Panc1 (cell line): Measurements from ENCODE around the gene LCE3A. TPM values are rescaled to one million over a fixed set of nuclear protein-coding genes. Genes with fewer than 3 reads are reported as not detected.
A peak's percentile ranks its signal among the peaks of the same experiment; 100 is the strongest.

Experiments
- ATAC-seq: fragments of 200-7000 bp; cut with Tn5 transposase; 2 replicates; pipeline ENCODE4 v1.9.1; 2020; ENCODE audit warnings: mild to moderate bottlenecking, moderate library complexity
- BruUV-seq: library from RNA; stranded (reverse); fragments of 400-500 nt; replicated peaks from 2 replicates; lab custom pipeline; 2021; lab: Mats Ljungman, UMichigan
- CTCF ChIA-PET: fragments of 300-600 bp; sonication (Branson Sonifier 250); formaldehyde crosslinking; loops from one replicate; lab custom pipeline; 2022; ENCODE audit warnings: antibody characterized with exemption; lab: Charles Lee
- POLR2A ChIA-PET: fragments of 300-600 bp; sonication (Branson Sonifier 250); formaldehyde crosslinking; loops from one replicate; lab custom pipeline; 2022; ENCODE audit warnings: antibody characterized with exemption; lab: Charles Lee
- DNase-seq: peaks from one replicate; pipeline ENCODE4 v3.0.0-alpha.2; 2010; ENCODE audit warnings: low read depth, low spot score
- H3K27ac ChIP-seq: 2 replicates; pipeline ENCODE4 v1.5.1; 2011; ENCODE audit warnings: mild to moderate bottlenecking, low read length, inconsistent platforms
- H3K27me3 ChIP-seq: fragments of 200-500 bp; sonication (Bioruptor generic); 2 replicates; pipeline ENCODE4 v1.6.0; 2014; ENCODE audit warnings: low read length, inconsistent platforms; ENCODE audit not compliant: control insufficient read depth, insufficient read depth
- H3K36me3 ChIP-seq: fragments of 200-500 bp; sonication (Bioruptor generic); 2 replicates; pipeline ENCODE4 v1.5.1; 2014; ENCODE audit warnings: inconsistent platforms, mild to moderate bottlenecking, low read length, moderate library complexity; ENCODE audit not compliant: control insufficient read depth, insufficient read depth
- H3K4me1 ChIP-seq: 2 replicates; pipeline ENCODE4 v1.5.1; 2011; ENCODE audit warnings: inconsistent platforms, mild to moderate bottlenecking, low read length, moderate library complexity; ENCODE audit not compliant: control insufficient read depth, insufficient read depth
- H3K4me3 ChIP-seq, 2 experiments: 2 replicates each; pipeline ENCODE4 v1.5.1; 2011 to 2012; ENCODE audit warnings: low read depth in 2 of 2, low read length in 2 of 2, mild to moderate bottlenecking in 2 of 2, inconsistent platforms in 1 of 2, moderate library complexity in 1 of 2
- H3K9me3 ChIP-seq: fragments of 200-500 bp; sonication (Bioruptor generic); 2 replicates; pipeline ENCODE4 v1.5.1; 2014; ENCODE audit warnings: low read depth, mild to moderate bottlenecking, inconsistent platforms, low read length, moderate library complexity; ENCODE audit not compliant: control insufficient read depth, insufficient read depth
- CTCF ChIP-seq: fragments of 450-650 bp; IDR thresholded peaks from 2 replicates; pipeline ENCODE4 v1.5.1; 2017; ENCODE audit warnings: mild to moderate bottlenecking
- POLR2AphosphoS5 ChIP-seq: IDR thresholded peaks from 2 replicates; pipeline ENCODE4 v1.6.1; 2012; ENCODE audit warnings: mild to moderate bottlenecking, low read depth, low read length, moderate library complexity
- REST ChIP-seq, 2 experiments: IDR thresholded peaks; 2 replicates each; pipeline ENCODE4 v1.6.1; 2011 to 2012; ENCODE audit warnings: low read depth in 2 of 2, control low read depth in 1 of 2, low read length in 1 of 2, mild to moderate bottlenecking in 1 of 2, moderate library complexity in 1 of 2; ENCODE audit not compliant: insufficient read depth in 1 of 2
- SIN3A ChIP-seq: IDR thresholded peaks from 2 replicates; pipeline ENCODE4 v1.6.1; 2012; ENCODE audit warnings: low read depth, mild to moderate bottlenecking, low read length, moderate library complexity, borderline replicate concordance; ENCODE audit not compliant: insufficient read depth
- TCF7L2 ChIP-seq: IDR thresholded peaks from 2 replicates; pipeline ENCODE4 v1.6.1; 2011; ENCODE audit warnings: mild to moderate bottlenecking, low read depth, low read length, inconsistent platforms
- in situ Hi-C: cut with HindIII; loops from 2 replicates; pipeline ENCODE4 v1.10.0; 2016; ENCODE audit warnings: low sequenced_read_pairs, low pct_unique_long_range_greater_than_20kb
- intact Hi-C: fragments of 100-400 bp; cut with micrococcal nuclease; formaldehyde crosslinking; loops from one replicate; pipeline ENCODE4 v1.10.0; 2022; ENCODE audit not compliant: unreplicated experiment
- total RNA-seq: library from RNA; stranded (reverse); gene quantifications from one replicate; pipeline ENCODE4 v1.2.1, GENCODE V29; 2021; ENCODE audit not compliant: unreplicated experiment

The LCE3A gene
- total RNA-seq, 1 experiment from 2014 or later: not detected

DNA sequence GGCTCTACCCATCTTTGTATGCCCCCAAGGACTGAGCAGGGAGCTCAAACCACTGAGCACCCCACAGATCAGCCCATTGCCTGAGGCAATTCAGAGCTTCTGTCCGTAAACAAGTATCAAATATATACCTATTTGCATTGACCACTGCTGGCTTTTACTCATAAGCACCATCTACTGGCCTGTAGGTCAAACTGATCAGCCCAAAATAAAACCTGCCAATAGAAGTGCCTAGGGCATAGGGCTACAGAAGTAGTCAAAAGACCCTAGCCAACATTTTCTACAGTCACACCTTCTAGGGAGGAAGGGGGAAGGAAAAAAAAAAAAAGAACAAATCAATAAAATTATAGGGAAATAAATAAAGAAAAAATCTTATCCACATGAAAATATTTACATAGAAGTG is 37.3 kb downstream of the LCE3A start:
- in situ Hi-C loops (no loop called here), intact Hi-C loops (no loop called here)
- no peaks in the 10 kb centered on the region for H3K27me3 ChIP-seq
- CTCF ChIA-PET: no interaction called here
- no peaks in the 10 kb centered on the region for H3K9me3 ChIP-seq
- ATAC-seq (no peak), DNase-seq (no peak)
- POLR2A ChIA-PET: no interaction called here
- no peak overlapping the region for H3K27ac ChIP-seq
- TF ChIP-seq REST (IDR thresholded peaks at IDR 0.05; ENCODE audit: insufficient read depth in 1 of 2, low read depth in 2 of 2, low read length in 1 of 2) (no peak), SIN3A (no peak), TCF7L2 (no peak), POLR2AphosphoS5 (no peak), CTCF (peak; percentile 16; the same call in 1 of the 2 replicates)
- no TSS peak for BruUV-seq
- no peaks in the 10 kb centered on the region for H3K4me1 ChIP-seq
- no peak overlapping the region for H3K4me3 ChIP-seq
- H3K36me3 ChIP-seq: no peaks in the 10 kb centered on the region

DNA sequence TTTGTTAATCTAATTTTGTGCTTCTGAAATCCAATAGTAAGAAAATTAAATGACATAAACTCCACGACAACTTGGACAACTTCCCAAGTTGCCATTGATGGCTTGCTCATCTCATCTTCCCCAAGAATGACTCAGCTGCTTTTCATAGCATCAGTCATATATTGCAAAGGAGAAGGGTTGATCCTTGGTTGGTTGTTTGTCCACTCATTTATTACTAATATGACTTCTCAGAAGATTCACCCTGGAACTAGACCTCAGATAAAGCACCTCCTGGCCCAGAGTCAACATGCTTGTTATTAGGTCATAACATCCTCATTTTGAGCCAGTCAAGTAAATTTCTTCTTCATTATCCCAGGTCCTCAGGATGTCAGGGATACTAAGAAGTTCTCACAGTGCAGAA is 40.3 kb downstream of the LCE3A start:
- Histone ChIP-seq H3K9me3 (no peaks in the 10 kb centered on the region), H3K27ac (no peak overlapping the region), H3K4me3 (no peak overlapping the region), H3K36me3 (no peaks in the 10 kb centered on the region), H3K4me1 (no peaks in the 10 kb centered on the region), H3K27me3 (no peaks in the 10 kb centered on the region)
- DNase-seq: no peak
- TF ChIP-seq TCF7L2 (no peak), POLR2AphosphoS5 (no peak), SIN3A (no peak), REST (IDR thresholded peaks at IDR 0.05; ENCODE audit: insufficient read depth in 1 of 2, low read depth in 2 of 2, low read length in 1 of 2) (no peak), CTCF (no peak)
- in situ Hi-C loops (no loop called here), intact Hi-C loops (no loop called here)
- BruUV-seq: no TSS peak
- ATAC-seq: no peak
- ChIA-PET POLR2A (no interaction called here), CTCF (no interaction called here)
